GM12864 (cell line): ENCODE data around the gene RAD51AP1.

ENCODE experiments used
- DNase-seq: peaks from one replicate; pipeline ENCODE4 v3.0.0-alpha.2; 2011; ENCODE audit warnings: low read depth
- H3K4me3 ChIP-seq: 2 replicates; pipeline ENCODE4 v1.5.1; 2011; ENCODE audit warnings: mild to moderate bottlenecking, low read depth, low read length, control low read depth
- CTCF ChIP-seq: IDR thresholded peaks from 2 replicates; pipeline ENCODE4 v1.5.1; 2011; ENCODE audit warnings: low read depth, mild to moderate bottlenecking, moderate library complexity, low read length, control low read depth, inconsistent platforms; ENCODE audit errors: missing control alignments

Gene RAD51AP1

GRCh38 chr12:4530982-4531586, 7.6 kb upstream of the RAD51AP1 start:
- no peak for DNase-seq
- H3K4me3 ChIP-seq, result no peak overlapping the region
- no peak for TF ChIP-seq CTCF

- peak; percentile 63 for DNase-seq
- no peak for TF ChIP-seq CTCF
- no peak overlapping the region for H3K4me3 ChIP-seq
Measured at GRCh38 chr12:4535092-4535491, 3.6 kb upstream of the RAD51AP1 start.

- no peak for TF ChIP-seq CTCF
- DNase-seq, result no peak
- H3K4me3 ChIP-seq, result no peak overlapping the region
Measured at GRCh38 chr12:4535871-4536270, 2.8 kb upstream of the RAD51AP1 start.

GRCh38 chr12:4539167-4539870, 629 bp downstream of the RAD51AP1 start:
- DNase-seq, result no peak
- TF ChIP-seq CTCF, result no peak
- H3K4me3 ChIP-seq, result peak overlapping the region; percentile 98

GRCh38 chr12:4540170-4540569, 1.5 kb downstream of the RAD51AP1 start:
- peak overlapping the region; percentile 98; the same call in 1 of the 2 replicates for H3K4me3 ChIP-seq
- DNase-seq, result no peak
- no peak for TF ChIP-seq CTCF

- no peak for TF ChIP-seq CTCF
- H3K4me3 ChIP-seq, result no peak overlapping the region; the same call in 1 of the 2 replicates
- DNase-seq, result no peak
Measured at GRCh38 chr12:4540638-4541037, 1.9 kb downstream of the RAD51AP1 start.

- no peak overlapping the region for H3K4me3 ChIP-seq
- TF ChIP-seq CTCF, result no peak
- DNase-seq, result no peak
Measured at GRCh38 chr12:4545195-4545594, 6.5 kb downstream of the RAD51AP1 start.
